ENCODE results near the gene ITGB2.
A peak's percentile ranks its signal among the peaks of the same experiment; 100 is the strongest.

The ITGB2 gene

DNA sequence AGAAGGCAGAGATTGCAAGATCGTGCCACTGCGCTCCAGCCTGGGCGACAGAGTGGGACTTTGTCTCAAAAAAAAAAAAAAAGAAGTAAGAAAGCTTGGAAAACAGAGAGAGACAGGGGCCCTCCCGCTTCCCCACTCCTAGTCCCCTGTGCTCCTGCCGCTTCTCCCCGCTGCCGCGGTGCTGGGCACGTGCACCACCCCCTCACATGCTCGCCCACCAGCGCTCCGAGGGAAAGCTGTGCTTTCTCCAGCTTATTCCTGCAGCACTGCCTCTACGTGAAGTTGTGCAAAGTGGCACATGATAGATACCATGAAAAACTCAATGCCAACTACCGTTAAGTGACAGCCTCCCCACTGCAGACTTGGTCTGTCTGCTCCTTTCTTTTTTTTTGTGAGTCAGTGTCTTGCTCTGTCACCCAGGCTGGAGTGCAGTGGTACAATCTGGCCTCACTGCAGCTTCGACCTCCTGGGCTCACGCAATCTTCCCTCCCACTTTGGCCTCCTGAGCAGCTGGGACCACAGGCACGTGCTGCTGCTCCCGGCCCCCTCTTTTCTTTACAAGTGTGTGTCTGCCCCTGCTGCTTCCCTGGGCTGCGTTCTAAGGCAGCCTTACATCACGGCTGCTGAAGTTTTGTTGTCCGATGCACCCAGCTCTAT, 34.6 kb upstream of the ITGB2 start:
- no peak for DNase-seq (ENCODE audit: low spot score)

DNA sequence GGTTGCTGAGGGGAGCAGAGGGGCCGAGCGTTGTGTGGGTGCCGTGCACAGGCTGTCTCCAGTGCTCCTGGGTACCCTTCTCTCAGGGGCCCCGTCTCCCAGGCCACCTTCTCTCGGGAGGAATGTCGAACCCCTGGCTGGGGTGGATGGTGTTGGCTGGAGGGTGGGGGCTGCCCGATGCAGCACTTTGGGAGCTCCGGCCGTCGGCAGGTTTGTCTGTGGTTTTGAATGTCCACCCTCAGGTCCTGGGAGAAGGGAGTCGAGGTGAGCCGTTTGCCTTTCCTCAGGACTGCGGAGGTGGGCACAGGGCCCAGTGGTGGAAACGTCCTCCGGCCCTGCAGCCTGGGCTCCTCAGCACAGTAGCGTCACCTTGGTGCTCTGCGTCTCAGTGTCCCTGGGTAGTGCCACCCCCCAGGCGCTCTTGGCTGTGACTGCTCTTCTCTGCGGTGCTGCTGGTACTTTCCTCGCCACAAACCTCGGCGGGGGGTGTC, 33.6 kb upstream of the ITGB2 start:
- no peak for DNase-seq (ENCODE audit: low spot score)

DNA sequence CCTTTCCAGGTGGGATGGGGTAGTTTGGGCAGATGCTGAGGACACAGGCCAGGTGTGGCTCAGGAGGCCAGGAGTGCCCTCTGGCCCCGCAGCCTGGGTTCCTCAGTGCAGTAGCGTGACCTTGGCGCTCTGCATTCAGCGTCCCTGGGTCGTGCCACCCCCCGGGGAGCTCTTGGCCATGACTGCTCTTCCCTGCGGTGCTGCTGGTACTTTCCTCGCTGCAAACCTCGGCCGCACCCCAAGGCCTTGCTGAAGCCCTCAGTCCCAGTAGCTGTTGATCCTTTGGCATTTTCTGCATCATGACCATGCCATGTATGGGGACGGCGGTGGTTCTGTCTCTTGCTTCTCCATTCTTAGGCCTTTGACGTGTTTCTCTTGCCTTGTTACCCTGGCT, 32.9 kb upstream of the ITGB2 start:
- DNase-seq (ENCODE audit: low spot score) = no peak

DNA sequence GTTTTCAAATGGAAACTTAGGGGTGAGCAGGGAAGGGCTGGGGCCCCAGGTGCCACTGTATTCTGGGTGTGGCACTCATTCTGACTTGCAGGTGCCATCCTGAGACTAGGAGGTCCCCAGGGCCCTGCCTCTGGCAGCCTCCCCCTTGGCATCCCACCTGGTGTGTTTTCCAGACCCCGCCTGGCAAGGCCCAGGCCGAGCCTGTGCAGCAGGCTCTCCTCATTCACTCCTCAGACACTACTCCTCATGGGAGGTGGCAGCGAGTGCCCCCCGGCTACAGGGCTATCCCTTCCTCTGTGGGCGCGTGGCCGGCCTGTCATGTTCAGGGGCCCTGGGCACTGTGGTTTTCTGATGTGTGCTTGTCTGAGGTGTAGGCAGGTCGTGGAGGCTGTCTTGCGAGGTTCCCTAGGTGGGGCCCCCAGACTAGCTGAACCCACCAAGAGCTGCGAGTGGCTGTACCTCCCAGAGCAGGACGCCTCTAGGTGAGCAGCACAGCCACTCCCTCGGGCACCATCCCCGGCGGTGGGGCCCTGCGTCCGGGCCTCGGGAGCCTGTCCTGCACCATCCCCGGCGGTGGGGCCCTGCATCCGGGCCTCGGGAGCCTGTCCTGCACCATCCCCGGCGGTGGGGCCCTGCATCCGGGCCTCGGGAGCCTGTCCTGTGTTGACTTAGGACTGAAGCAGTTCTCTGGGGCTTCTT, 32.4 kb upstream of the ITGB2 start:
- DNase-seq (ENCODE audit: low spot score) = no peak

DNA sequence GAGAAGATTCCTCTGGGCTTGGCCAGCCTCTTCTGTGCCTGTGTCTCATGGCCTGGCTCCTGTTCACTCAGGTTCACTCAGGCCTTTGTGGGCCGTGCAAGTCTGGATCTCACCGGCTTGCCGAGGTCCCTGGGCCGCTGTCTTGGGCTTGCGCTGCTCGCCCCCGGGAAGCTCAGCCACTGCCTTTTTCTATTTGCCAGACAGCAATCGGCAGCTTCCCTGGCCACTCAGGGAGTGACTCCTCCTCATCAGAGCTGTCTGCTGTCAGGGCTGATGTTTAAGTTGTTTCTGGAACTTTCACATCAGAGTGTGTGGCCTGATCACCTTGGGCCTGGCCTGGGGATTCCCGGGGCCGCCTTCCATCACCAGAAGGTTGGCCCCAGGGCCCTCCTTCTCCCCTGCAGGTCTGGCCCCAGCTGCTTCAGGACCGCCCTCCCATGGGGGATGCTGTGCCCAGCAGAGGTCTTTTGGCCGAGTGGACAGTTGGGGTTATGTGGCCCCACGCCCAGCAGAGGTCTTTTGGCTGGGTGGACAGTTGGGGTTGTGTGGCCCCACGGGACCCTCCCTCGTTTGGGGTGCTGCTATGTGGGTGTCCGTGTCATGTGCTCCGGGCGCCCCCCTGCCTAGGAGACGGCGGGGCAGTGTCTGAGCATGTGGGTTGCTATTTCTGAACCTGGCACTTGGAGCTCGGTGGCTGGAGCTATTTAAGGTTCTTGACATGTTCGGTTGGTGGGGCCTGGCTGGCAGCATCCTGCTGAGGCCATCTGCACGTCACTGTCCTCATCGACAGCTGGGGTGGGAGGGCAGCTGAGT, 31.6 kb upstream of the ITGB2 start:
- DNase-seq (ENCODE audit: low spot score) = no peak

DNA sequence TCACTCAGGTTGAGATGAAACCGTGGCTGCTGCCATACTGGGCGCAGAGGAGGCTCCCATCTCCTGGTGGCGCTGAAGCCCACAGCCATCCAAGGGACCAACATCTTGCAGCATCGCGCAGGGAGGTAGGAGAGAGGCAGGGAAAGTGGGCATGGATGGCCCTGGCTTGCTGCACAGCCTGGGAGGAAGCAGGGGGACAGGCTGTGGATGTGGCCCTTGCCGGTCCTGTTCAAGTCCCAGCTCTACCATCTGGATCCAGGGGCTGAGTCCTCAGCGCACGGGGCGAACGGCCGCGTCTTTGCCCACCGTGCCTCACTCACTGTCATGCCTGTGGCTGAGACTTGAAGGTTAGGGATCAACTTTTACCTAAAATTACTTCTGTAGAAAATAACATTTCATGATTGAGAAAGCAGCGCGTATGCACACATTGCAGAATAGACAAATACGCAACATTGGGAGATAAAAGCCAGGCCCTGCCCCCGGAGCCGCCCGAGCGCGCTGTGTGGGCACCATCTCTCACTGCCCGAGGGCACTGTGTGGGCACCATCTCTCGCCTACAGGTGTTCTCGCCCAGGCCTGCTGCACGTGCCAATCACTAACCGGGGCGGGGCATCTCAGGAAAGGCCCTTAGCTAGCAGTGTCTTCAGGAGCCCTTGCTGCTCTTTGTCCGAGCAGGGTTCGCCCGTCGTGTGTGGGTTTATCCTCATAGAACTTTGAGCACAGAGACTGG, 30.7 kb upstream of the ITGB2 start:
- no peak for DNase-seq (ENCODE audit: low spot score)

DNA sequence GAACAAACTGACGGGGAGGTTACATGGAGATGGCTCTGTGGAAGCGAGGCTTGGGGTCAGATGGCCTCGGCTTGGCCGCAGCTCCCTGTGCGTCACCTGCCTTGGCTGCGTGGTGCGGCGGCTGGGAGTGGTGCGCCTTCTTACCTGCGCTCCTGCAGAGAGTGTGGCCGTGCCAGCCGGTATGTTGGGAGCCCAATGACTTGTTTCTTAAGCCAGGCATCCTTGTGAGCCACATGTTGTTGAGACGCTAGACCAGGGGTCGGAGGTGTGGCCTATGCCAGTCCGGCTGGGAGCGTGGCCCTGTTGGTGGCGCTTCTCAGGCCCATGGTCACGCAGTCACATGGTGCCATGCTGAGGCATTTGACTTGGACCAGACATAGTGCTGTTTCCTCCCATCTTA, 29.7 kb upstream of the ITGB2 start:
- DNase-seq (ENCODE audit: low spot score) = no peak

DNA sequence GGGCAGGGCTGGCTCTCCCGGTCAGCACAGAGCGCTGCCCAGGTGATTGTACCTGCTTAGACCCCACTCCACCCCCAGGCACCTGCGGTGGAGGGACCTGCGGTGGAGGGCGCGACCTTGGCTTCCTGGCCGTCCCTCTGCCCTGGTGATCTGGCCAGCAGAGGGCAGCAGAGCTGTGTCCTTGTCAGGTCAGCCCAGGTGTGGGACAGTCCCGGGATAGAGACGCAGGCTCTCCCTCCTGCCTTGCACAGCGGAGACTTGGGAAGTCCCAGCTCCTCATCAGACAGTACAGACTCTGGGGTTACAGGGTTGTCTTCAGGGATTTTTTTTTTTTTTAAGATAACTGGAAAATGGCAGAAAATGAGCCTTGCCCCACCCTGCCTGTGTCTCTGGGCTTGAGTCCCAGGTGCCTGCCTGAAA, 29.1 kb upstream of the ITGB2 start:
- peak; percentile 36 for DNase-seq (ENCODE audit: low spot score)

DNA sequence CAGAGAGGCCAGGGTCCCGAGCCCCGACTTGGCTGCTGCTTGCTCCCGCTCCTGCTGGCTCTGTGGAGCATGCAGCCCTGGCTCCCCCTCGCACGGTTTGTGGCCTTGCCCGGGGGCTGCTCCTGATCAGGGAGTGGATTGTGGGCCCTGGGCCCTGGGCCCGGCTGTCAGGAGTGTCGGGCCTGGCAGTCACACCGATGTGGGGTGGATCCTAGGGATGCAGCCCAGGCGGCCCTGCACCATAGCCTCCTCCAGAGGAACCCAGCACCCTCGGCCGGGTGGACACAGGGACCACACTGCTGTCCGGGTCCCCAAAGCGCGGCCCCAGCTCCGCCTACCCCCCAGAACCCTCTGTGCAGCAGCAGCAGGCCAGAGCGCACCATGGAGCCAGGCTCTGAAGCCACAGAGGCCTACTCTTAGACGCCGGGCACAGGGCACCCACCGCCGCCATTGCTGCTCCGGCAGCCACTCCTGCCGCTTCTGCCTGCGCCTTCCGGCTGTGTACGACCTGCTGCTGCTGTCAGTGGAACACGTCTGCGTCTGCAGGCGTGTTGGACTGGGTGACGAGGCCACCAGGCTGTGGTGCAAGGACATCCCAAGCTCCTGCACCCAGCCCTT, 28.6 kb upstream of the ITGB2 start:
- no peak for DNase-seq (ENCODE audit: low spot score)

DNA sequence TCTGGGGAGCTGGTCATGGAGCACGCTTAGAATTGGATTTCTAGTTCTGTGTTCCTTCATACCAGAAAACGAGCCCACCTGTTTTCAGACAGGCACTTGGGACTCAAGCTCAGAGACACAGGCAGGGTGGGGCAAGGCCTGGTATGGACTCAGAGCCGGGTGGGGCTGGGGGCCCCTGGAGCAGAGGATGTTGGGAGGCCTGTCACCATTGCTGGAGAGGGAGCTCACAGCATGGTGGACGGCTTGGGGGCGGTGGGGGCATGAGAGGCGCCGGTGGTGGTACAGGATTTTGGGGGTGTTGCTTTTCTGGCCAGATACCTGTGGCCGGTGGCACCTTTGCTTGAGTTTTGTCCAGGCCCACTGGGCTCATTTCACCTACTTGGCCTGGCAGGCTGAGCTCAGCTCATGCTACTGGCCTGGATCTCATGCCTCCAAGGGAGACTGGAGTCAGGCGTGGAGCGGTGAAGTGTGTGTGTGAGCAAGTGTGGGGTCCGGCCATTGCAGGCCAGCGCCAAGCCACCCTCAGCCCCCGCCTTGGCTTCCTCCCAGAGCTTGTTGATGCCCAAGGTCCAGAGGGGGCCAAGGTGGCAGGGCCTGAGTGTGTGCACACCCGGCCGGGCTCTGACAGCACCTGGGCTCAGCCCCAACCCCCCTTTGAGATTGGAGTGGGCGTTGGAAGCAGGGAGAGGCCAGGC, 27.9 kb upstream of the ITGB2 start:
- DNase-seq (ENCODE audit: low spot score) = no peak

DNA sequence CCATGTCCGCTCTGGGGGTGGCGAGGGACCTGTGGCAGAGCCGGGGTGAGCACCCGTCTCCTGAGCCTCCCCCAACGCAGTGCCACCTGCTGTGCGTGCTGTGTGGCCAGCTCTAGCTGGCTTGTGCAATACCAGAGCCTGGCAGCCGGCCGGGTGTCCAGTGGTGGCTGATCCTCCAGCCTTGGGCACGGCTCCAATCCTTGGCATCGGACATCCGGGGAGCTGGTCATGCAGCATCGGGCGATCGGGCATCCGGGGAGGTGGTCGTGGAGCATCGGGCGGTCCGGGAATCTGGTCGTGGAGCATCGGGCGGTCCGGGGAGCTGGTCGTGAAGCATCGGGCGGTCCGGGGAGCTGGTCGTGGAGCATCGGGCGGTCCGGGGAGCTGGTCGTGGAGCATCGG, 27.2 kb upstream of the ITGB2 start:
- DNase-seq (ENCODE audit: low spot score) = no peak

DNA sequence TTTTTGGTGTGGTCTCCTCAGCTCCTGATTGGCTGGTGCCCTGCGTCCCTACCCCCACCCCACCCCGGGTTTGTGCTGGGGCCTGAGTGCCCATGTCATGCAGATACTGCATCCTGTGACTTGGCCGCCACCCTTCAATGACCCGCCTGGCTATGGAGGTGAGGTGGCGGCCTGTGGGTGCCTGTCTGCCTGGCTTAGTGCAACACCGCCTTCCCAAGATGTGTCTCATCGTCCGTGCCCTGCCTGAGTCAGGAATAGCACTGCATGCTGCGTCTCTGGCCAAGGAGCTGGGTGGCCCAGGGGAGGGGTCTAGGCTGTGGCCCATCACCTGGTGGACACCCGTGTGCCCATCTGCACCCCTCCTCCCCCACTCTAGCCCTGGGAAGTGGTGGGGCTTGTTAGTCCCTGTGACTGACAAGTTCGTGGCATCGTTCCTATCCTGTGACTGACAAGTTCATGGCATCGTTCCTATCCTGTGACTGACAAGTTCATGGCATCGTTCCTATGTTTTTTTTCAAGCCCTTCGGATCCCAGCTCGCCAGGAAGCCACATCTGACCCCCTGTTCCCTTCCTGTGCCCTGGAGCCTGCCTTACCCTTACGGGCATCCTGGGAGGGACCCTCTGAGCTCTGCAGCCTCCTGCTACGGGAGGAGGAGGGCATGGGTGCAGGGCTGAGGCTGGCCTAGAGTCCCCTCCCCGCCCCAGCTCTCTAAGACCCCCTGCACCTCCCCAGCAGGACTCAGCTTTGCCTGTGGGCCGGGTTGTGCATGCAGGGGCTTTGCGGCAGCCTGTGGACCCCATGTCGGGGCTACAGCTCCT, 26.6 kb upstream of the ITGB2 start:
- peak; percentile 37 for DNase-seq (ENCODE audit: low spot score)

DNA sequence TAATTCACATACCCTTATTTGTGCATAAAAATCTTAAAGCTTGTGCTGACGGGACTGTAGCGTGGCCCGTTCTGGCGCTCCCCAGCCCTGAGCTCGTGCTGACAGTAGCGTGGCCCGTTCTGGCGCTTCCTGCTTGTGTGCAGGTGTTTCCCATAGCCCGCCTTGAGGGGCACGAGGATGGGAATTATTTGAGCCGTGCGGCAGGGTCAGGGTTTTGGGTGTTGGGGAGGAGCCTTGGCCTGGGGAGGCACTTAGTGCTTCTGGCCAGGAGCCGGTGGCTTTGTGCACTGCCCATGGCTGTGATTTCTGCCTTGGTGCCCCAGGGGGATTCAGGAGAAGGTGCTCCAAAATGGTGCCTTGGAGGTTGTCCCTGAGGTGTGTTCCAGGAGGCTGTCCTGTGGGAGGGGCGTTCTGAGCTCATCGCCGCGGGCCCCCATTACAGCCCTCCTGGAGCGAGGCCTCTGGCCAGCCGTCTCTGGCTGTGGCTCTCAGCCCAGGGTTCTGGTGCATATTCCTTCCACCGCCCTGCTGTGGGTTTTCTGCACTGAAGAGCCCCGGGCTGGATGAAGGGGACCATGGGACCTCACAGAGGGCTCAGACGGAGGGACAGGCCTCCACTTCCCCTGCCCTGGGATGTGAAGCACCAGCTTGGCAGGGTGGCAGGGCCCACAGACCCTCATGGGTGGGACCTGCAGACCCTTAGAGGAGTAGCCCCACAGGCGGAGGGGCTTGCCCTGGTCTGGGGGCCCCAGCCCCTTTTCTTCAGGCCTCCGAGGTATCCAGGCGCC, 25.7 kb upstream of the ITGB2 start:
- no peak for DNase-seq (ENCODE audit: low spot score)

DNA sequence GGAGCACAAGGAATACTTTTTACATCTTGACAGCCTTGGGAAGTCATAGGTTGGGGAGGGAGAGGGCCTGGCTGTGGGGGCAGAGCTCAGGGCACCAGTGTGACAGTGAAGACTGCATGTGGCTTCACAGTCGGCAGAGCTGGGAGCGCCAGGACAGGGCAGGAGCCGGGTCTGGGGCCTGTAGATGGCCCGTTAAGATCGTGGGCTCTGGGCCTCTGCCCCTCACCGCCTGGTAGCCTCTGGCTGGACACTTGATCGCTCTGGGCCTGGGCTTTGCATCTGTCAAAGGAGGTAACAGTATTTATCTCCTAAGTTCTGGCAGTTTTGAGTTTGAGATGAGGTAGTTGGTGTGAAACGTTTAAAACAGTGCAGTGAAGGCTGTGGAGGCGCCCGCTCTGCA, 23.9 kb upstream of the ITGB2 start:
- no peak for DNase-seq (ENCODE audit: low spot score)

DNA sequence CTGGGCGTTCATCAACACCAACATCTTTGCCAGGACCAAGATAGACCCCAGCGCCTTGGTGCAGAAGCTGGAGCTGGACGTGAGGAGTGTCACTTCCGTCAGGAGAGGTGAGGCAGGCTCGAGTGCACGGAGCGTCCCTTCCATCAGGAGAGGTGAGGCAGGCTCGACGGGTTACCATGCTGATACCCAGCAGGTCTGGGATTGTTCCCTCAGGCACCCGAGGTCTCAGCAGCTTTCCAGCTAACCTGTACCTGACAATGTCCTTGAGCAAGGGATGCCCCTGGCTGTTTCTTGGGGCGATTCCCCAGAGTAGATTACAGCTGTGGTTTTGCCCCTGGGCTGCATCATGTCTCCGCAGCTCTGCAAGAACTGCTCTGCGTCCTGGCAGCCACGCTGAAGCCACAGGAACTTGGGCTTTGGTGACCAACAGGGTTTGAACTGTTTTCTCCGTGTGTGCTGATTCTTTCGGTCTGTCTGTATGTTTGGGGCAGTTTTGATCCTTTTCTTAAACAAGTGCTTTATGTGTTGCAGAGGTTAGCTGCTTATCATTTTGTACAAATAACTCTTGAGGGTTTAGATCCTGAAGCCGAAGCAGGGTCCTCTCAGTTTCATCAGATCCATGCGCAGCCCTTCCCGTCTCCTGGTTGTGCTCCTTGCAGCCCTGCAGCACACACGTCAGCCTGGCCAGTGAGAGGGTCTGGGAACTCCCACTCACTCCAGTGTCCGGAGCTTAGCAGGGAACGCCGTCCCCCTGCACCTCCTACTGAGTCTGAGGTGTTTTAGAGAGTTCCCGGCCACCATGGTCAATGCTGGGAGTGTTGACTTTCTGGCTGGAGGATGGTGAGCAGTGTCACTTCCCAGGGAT, 23.2 kb upstream of the ITGB2 start:
- no peak for DNase-seq (ENCODE audit: low spot score)

DNA sequence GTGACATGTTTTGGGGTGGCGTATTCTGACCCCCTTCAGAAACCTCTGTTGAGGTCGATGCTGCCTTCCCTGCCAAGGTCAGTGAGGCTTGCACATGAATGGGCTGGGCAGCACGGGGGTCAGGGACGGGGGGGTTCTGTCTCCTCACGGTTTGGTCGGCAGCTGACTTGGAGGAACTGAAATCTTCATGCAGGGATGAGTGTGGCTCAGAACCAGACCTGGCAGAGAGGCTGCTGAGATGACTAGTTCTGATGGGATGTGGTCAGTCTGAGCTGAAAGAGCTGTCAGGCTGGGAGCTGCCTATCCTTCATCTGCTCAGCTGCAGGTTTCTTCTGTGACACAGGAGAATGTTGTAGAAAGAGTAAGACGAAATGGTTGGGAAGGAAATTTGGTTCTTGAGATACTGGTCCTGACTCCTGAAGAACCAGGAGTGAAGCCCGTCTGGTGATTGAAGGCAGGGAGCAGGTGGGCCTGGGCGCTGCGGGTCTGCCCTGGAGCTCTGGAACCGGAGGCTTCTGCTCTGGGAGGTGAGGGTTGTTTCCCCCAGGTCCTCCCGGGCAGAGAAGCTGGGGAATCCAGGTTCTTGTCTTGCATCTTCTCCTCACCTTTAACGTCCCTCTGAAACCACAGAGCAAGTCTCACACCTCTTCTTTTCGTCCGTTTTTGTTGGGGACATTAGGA, 22.4 kb upstream of the ITGB2 start:
- DNase-seq (ENCODE audit: low spot score) = no peak

DNA sequence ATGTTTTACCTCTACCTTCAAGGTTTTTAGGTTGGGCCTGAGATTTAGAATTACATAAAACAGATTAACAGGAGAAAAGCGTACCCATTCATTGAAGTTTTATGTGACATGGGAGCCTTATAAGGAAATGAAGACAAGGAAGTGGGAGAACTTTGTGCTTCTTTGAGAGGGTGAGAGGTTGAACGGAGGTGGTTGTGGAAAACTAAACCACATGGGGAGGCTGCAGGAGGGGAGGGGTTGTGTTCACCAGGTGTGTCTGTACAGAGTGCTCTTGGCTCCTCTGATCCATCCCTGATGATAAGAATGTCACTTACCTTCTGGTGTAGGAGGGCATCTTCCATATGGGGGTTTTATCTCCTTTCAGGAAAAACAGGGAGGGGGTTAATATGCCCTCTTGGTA, 21.9 kb upstream of the ITGB2 start:
- DNase-seq (ENCODE audit: low spot score) = no peak

DNA sequence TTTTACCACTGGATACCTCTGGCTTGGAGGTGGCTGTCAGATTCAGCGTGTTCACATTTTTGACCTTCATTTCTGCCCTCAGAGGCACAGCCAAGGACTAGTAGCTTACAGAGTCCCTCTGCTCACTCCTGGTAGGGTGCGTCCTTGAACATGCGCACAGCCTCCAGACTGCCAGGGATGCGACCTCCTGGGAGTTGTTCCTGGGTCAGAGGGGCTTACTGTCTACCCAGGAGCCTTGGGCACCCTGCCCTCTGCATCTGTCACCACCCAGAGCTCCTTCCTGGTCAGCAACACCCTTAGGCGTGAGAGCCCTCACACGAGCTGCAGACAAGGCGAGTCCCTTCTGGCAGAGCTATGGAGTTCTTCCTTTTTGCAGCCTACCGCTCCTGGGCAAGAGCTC, 20.9 kb upstream of the ITGB2 start:
- no peak for DNase-seq (ENCODE audit: low spot score)

Measured in RKO (cell line).